HEK293T (cell line): Measurements from ENCODE around the gene SZRD1.

Source experiments
- ARNT ChIP-seq: fragments of 450-650 bp; IDR thresholded peaks from 2 replicates; pipeline ENCODE4 v1.6.1; 2017; ENCODE audit warnings: mild to moderate bottlenecking
- BHLHE40 ChIP-seq: fragments of 450-650 bp; IDR thresholded peaks from 2 replicates; pipeline ENCODE4 v1.6.1; 2016; ENCODE audit warnings: mild to moderate bottlenecking, moderate library complexity, borderline replicate concordance
- ELF4 ChIP-seq: fragments of 450-650 bp; IDR thresholded peaks from 2 replicates; pipeline ENCODE4 v1.6.1; 2017; ENCODE audit warnings: antibody characterized with exemption
- FOXA1 ChIP-seq: fragments of 450-650 bp; IDR thresholded peaks from 2 replicates; pipeline ENCODE4 v1.6.1; 2016; ENCODE audit warnings: mild to moderate bottlenecking
- FOXK2 ChIP-seq: fragments of 450-650 bp; IDR thresholded peaks from 2 replicates; pipeline ENCODE4 v1.6.1; 2016; ENCODE audit warnings: mild to moderate bottlenecking
- FOXM1 ChIP-seq: fragments of 450-650 bp; IDR thresholded peaks from 2 replicates; pipeline ENCODE4 v1.6.1; 2017; ENCODE audit warnings: mild to moderate bottlenecking, borderline replicate concordance
- HDGF ChIP-seq: fragments of 450-650 bp; IDR thresholded peaks from 2 replicates; pipeline ENCODE4 v1.6.1; 2017; ENCODE audit warnings: antibody characterized with exemption, borderline replicate concordance
- L3MBTL2 ChIP-seq: fragments of 450-650 bp; conservative IDR thresholded peaks from 2 replicates; pipeline ENCODE4 v1.6.1; 2016; ENCODE audit warnings: mild to moderate bottlenecking
- NFRKB ChIP-seq: fragments of 450-650 bp; IDR thresholded peaks from 2 replicates; pipeline ENCODE4 v1.6.1; 2016; ENCODE audit warnings: mild to moderate bottlenecking, moderate library complexity
- PKNOX1 ChIP-seq: fragments of 450-650 bp; IDR thresholded peaks from 2 replicates; pipeline ENCODE4 v1.6.1; 2016
- SP1 ChIP-seq: fragments of 450-650 bp; IDR thresholded peaks from 2 replicates; pipeline ENCODE4 v1.6.1; 2017
- SUZ12 ChIP-seq: fragments of 450-650 bp; IDR thresholded peaks from 2 replicates; pipeline ENCODE4 v1.6.1; 2016; ENCODE audit warnings: mild to moderate bottlenecking
- TARDBP ChIP-seq: fragments of 450-650 bp; IDR thresholded peaks from 2 replicates; pipeline ENCODE4 v1.6.1; 2016
- ZNF384 ChIP-seq: fragments of 450-650 bp; IDR thresholded peaks from 2 replicates; pipeline ENCODE4 v1.6.1; 2016

DNA sequence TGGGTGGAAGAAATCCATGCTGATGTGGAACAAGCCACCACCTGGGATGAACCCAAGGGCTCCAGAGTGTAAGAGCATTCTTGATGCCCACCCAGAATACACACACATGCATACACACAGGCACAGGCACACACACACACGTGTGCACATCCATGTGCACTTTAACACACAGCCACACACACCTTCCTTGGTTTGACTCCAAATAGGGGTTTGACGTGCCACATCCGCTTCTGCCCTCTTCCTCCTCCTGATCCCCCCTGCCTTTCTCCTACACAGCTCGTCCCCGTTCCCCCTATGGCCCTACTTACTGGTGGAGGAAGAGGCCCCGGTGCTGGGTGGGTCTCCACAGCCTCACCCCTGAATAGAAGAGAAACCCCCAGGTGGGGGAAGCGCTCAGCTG is 54.2 kb downstream of the SZRD1 start:
- TF ChIP-seq TARDBP: no peak
- no peak for TF ChIP-seq SUZ12
- no peak for TF ChIP-seq FOXM1
- TF ChIP-seq NFRKB: no peak
- no peak for TF ChIP-seq FOXA1
- no peak for TF ChIP-seq ZNF384
- TF ChIP-seq ARNT: no peak
- no peak for TF ChIP-seq SP1
- TF ChIP-seq PKNOX1: no peak
- no peak for TF ChIP-seq HDGF
- no peak for TF ChIP-seq BHLHE40
- no peak for TF ChIP-seq FOXK2
- TF ChIP-seq L3MBTL2: no peak
- TF ChIP-seq ELF4: no peak
